ENCODE results near the gene ACOXL.
A peak's percentile ranks its signal among the peaks of the same experiment; 100 is the strongest.

The ACOXL gene

DNA sequence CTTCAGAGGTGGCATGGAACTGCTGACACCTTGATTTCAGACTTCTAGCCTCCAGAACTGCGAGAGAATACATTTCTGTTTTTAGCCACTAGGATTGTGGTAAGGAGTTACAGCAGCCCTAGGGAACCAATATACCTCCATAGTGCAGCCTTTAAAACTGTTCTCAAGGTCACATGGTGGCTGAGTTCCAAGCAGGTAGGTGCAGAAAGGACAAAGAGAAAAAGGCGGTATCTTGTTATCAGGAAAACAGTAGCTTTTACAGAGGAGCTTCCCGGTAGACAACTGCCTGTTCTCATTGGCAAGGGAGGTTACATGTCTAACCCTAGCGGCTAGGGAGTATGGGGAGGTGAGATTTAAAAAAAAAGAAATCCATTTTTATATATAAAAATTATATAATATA is 292.1 kb downstream of the ACOXL start:
- Histone ChIP-seq H3K36me3 (ENCODE audit: insufficient read depth, low read length) (no peaks in the 10 kb centered on the region), H3K4me2 (ENCODE audit: low read length) (no peak overlapping the region), H4K20me1 (ENCODE audit: insufficient read depth, low read length) (no peaks in the 10 kb centered on the region), H3K9me2 (ENCODE audit: low read depth, low read length) (no peaks in the 10 kb centered on the region), H3F3A (ENCODE audit: insufficient read depth, low read length) (no peaks in the 10 kb centered on the region), H3K4me3 (ENCODE audit: low read depth, low read length, poor library complexity, severe bottlenecking) (no peak overlapping the region), H3K79me2 (ENCODE audit: insufficient read depth, low read length) (no peaks in the 10 kb centered on the region), H3K27ac (ENCODE audit: low read depth, low read length, poor library complexity, severe bottlenecking) (no peak overlapping the region), H3K9ac (ENCODE audit: low read length) (no peak overlapping the region), H3K9me3 (ENCODE audit: low read length) (no peaks in the 10 kb centered on the region), H3K4me1 (ENCODE audit: insufficient read depth, low read length, severe bottlenecking) (no peaks in the 10 kb centered on the region), H3K27me3 (ENCODE audit: insufficient read depth, low read length) (0 out of 2 replicates have a peak, but pooled peaks cover 3% of the 10 kb centered on the region), H2AFZ (ENCODE audit: low read length) (no peak overlapping the region)
- no peak for TF ChIP-seq EZH2 (IDR thresholded peaks at IDR 0.05; ENCODE audit: borderline replicate concordance, low read length)
- TF ChIP-seq, protein P1, sequence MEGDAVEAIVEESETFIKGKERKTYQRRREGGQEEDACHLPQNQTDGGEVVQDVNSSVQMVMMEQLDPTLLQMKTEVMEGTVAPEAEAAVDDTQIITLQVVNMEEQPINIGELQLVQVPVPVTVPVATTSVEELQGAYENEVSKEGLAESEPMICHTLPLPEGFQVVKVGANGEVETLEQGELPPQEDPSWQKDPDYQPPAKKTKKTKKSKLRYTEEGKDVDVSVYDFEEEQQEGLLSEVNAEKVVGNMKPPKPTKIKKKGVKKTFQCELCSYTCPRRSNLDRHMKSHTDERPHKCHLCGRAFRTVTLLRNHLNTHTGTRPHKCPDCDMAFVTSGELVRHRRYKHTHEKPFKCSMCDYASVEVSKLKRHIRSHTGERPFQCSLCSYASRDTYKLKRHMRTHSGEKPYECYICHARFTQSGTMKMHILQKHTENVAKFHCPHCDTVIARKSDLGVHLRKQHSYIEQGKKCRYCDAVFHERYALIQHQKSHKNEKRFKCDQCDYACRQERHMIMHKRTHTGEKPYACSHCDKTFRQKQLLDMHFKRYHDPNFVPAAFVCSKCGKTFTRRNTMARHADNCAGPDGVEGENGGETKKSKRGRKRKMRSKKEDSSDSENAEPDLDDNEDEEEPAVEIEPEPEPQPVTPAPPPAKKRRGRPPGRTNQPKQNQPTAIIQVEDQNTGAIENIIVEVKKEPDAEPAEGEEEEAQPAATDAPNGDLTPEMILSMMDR (IDR thresholded peaks at IDR 0.05; ENCODE audit: low read length) = no peak

DNA sequence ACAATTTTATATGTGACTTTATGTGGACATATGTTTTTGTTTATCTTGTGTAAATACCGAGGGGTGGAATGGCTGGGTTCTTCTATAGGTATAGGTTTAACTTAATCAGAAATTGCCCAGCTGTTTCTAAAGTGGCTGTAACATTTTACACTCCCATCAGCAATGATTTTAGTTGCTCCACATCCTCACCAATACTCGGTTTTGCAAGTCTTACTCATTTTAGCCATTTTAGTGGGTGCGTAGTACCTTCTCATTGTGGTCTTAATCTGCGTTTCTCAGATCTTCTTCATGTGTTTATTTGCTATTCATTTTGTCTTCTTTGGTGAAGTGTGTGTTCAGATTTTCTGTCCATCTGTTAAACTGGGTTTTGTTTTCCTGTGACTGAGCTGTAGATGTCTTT is 292.9 kb downstream of the ACOXL start:
- Histone ChIP-seq H3K79me2 (ENCODE audit: insufficient read depth, low read length) (no peaks in the 10 kb centered on the region), H3K4me3 (ENCODE audit: low read depth, low read length, poor library complexity, severe bottlenecking) (no peak overlapping the region), H3K4me1 (ENCODE audit: insufficient read depth, low read length, severe bottlenecking) (no peaks in the 10 kb centered on the region), H3K27me3 (ENCODE audit: insufficient read depth, low read length) (0 out of 2 replicates have a peak, but pooled peaks cover 3% of the 10 kb centered on the region), H2AFZ (ENCODE audit: low read length) (no peak overlapping the region), H3K27ac (ENCODE audit: low read depth, low read length, poor library complexity, severe bottlenecking) (no peak overlapping the region), H3F3A (ENCODE audit: insufficient read depth, low read length) (no peaks in the 10 kb centered on the region), H4K20me1 (ENCODE audit: insufficient read depth, low read length) (no peaks in the 10 kb centered on the region), H3K4me2 (ENCODE audit: low read length) (no peak overlapping the region), H3K9me2 (ENCODE audit: low read depth, low read length) (no peaks in the 10 kb centered on the region), H3K9ac (ENCODE audit: low read length) (no peak overlapping the region), H3K36me3 (ENCODE audit: insufficient read depth, low read length) (no peaks in the 10 kb centered on the region), H3K9me3 (ENCODE audit: low read length) (no peaks in the 10 kb centered on the region)
- TF ChIP-seq, protein P1 (IDR thresholded peaks at IDR 0.05; ENCODE audit: low read length) = no peak

GRCh38 chr2:111028720-111029119 is 296.3 kb downstream of the ACOXL start:
- Histone ChIP-seq H4K20me1 (ENCODE audit: insufficient read depth, low read length) (no peaks in the 10 kb centered on the region), H3K27ac (ENCODE audit: low read depth, low read length, poor library complexity, severe bottlenecking) (no peak overlapping the region), H3K79me2 (ENCODE audit: insufficient read depth, low read length) (no peaks in the 10 kb centered on the region), H2AFZ (ENCODE audit: low read length) (no peak overlapping the region), H3K9ac (ENCODE audit: low read length) (no peak overlapping the region), H3K36me3 (ENCODE audit: insufficient read depth, low read length) (no peaks in the 10 kb centered on the region), H3K4me3 (ENCODE audit: low read depth, low read length, poor library complexity, severe bottlenecking) (no peak overlapping the region), H3K9me2 (ENCODE audit: low read depth, low read length) (no peaks in the 10 kb centered on the region), H3K4me2 (ENCODE audit: low read length) (no peak overlapping the region), H3K27me3 (ENCODE audit: insufficient read depth, low read length) (0 out of 2 replicates have a peak, but pooled peaks cover 3% of the 10 kb centered on the region), H3K9me3 (ENCODE audit: low read length) (no peaks in the 10 kb centered on the region), H3K4me1 (ENCODE audit: insufficient read depth, low read length, severe bottlenecking) (no peaks in the 10 kb centered on the region), H3F3A (ENCODE audit: insufficient read depth, low read length) (no peaks in the 10 kb centered on the region)
- no peak for TF ChIP-seq EZH2 (IDR thresholded peaks at IDR 0.05; ENCODE audit: borderline replicate concordance, low read length)
- TF ChIP-seq, protein P1 (IDR thresholded peaks at IDR 0.05; ENCODE audit: low read length) = peak; percentile 20; the same call in 1 of the 2 replicates
